Fibroblast of the conjunctiva (primary cell): Measurements from ENCODE around the gene MYOT.
"Not testable (repeated sequence)": the region's sequence is repeated elsewhere in the genome, so short reads cannot be mapped to it uniquely, and the experiment has no call there.

ENCODE experiments used
- DNase-seq: peaks from one replicate; pipeline ENCODE4 v3.0.0-alpha.2; 2010; ENCODE audit warnings: low read depth

MYOT gene

DNA sequence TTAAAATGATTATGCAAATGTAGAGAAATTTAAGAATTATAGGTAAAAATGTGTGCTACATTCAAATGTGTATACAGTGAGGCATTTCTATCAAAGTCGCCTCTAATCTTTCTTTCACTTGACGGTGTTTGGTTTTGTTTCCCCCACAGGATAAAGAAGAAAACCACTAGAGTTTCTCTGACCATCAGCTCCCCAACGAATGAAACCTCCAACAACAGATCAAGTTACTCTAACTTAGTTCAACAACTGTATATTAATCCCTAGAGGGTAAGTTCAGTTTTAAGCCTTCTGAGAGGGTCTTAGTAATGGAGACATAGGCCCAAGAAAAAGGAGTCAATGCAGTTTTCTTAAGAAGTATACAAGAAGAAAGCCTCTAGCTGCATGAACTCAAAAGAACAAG lies 11.5 kb upstream of the MYOT start:
- DNase-seq = no peak

DNA sequence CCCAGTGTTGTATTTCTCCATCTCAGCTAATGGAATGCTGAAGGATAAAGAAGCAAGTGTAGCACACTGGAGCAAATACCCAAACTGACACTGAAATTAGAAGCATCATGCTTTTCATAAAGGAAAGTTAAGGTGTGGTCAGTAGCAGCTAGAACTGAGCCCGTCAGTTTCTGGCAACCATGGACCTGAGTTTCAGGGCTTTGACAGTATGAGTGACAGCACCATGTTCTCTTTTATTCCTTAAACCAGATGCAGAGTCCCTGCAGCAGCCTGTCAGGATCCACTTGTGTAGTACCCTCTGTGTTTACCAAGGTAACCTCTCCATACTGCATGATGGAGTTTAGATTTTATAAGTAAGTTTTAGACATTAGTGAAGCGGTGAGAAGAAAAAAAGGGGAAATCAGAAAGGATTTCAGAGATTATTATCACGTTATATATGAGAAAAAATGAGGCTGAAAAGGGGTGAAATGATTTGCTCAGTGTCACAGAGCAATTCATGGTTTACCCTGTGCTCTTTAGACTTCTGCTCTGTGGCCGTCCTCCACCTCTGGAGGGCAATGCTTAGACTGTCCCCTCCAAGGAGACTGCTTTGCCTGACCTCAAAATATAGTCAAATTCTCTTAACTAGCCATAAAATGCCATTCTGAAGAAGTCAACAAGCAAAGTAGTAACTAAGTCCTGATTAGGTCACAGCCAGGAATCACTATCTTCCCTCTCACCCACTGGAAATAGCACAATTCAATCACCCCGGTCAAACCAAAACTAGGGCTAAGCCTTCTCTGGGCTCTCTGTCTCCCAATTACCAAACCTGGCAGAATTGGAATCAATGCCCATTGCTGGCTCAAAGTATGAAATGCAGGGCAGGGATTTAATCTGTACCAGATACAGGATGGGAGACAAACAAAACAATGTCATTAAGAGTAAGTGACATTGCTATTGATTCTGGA lies 10.5 kb upstream of the MYOT start:
- DNase-seq = no peak

DNA sequence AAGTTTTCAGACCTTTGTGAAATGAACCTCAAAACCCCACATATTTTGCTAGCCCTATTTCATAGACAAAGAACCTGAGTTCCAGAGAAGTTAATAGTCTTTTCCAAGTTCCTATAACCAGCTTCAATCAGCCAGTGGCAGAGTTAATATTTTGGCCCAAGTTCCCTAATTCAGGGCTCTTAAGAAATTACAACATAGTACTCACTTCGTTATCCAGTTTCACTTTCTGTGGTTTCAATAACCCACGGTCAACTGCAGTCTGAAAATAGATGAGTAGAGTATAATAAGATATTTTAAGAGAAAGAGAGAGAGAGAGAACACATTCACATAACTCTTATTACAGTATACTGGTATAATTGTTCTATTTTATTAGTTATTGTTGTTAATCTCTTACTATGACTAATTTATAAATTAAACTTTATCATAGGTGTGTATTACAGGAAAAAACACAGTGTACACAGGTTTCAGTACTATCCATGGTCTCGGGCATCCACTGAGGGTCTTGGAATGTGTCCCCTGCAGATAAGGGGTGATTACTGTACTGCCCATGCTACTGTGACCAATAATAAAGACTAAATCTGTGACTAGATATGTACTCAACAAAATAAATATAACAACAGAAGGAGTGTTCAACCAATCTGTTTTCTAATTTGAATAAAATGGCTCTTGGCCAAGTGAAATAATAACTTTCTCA lies 9.3 kb upstream of the MYOT start:
- no peak for DNase-seq

DNA sequence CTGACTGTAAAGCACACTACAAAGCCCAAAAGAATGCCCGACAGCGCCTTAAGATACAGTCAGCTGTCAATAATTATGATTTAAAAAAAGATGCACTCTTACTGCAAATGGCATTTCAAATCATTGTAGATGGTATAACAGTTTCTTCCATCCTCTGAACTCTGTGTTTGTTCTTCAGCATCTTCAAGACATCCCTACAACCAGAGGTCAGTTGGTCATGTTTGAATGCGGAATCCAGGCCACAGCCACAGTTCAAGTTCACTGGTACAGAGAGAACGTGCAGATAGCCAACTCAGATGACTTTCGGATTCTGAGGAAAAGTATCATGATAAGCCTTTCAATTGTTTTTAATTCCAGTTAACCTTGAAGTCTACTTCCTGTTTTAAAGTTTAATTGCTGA lies 8.7 kb upstream of the MYOT start:
- no peak for DNase-seq

DNA sequence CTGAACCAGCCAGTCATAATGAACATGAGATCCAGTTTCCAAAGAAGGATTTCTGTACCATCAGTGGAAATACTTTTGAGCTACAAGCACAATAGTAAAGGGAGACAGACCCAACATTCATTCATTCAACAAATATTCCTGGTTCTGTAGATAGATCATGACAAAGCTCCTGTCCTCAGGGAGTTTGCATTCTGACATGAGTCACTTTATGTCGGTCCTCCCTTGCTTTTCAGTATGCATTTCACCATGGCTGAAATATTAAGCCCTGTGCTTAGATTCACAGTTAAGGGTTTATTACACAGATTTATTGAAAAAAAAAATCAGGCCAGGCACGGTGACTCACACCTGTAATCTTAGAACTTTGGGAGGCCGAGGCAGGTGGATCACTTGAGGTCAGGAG lies 5.4 kb upstream of the MYOT start:
- no peak for DNase-seq

DNA sequence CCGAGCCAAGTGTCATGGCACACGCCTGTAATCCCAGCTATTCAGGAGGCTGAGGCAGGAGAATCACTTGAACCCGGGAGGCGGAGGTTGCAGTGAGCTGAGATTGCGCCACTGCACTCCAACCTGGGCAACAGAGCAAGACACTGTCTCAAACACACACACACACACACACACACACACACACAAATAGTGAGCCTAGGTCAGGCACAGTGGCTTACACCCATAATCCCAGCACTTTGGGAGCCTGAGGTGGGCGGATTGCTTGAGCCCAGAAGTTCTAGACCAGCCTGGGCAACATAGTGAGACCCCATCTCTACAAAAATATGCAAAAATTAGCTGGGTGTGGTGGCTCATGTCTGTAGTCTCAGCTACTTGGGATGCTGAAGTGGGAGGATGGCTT lies 4.0 kb upstream of the MYOT start:
- DNase-seq = not testable (repeated sequence)

DNA sequence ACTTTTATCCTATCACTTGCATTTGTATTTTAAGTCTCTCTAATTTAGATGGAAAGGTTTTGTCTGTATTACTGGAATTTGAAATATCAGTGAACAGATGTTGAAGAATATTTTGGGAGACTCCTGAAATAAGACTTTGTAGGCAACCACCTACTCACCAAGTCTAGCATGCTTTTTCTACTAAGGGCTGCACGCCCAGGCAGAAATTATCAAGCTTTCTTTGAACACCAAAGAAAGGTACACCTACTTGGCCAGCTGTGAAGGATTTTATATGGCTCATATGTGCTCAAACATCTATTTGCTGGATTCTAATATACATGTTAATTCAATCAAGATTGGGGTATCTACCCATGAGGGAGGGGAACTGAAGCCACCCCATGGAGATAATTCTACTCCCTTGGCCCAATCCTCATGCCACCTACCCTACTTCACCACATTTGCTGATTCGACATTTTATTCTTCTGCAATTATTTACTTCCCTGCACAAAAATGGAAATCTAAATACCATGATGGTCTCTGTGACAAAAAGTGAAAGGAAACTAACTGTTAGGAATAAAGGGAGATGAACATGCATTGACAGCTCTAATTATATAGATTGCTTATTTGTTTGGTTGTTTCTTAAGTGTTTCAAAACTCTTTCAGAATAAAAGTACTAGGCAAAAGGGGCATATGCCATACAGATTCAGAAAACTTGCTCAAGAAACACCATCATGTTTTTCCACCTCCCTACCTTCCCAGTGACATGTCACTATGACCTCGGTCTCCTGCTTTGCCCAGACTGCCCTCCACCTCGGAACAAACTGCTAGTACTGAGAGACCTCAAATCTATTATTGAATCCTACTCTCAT lies 895 bp upstream of the MYOT start:
- DNase-seq = no peak

DNA sequence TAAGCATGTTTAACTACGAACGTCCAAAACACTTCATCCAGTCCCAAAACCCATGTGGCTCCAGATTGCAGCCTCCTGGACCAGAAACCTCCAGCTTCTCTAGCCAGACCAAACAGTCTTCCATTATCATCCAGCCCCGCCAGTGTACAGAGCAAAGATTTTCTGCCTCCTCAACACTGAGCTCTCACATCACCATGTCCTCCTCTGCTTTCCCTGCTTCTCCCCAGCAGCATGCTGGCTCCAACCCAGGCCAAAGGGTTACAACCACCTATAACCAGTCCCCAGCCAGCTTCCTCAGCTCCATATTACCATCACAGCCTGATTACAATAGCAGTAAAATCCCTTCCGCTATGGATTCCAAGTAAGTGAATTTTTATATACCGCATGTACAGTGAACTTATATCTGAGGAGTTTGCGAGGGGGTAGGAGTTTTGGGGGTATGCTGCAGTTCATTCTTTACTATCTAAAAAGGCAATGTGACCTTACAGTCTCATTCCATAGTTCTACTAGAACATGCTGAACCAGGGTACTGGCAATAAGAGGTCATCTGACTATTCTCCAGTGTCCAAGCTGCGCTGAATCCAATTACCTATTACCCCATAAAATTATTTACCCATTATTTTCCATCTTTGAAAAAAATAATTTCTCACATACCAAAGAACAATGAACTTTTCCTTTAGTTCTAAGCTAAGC lies 3.1 kb downstream of the MYOT start:
- no peak for DNase-seq

DNA sequence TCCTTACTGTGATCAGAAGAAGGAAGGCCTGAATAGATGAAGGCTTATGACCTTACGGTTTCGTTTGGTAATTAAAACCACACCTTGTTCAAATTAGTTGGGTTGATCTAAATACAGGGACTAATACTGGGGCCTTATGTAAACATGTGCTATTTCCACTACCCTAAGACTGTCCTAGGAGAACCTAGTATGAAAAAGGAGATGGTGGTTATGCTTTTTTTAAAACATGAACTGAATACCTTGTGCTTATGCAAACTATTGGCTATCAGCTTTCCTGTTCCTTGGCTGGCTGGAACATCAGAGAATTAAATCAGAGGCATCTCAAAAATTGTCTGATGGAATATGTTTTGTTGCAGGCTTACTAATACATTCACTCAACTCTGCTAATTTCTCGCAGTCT lies 3.9 kb downstream of the MYOT start:
- DNase-seq = no peak

DNA sequence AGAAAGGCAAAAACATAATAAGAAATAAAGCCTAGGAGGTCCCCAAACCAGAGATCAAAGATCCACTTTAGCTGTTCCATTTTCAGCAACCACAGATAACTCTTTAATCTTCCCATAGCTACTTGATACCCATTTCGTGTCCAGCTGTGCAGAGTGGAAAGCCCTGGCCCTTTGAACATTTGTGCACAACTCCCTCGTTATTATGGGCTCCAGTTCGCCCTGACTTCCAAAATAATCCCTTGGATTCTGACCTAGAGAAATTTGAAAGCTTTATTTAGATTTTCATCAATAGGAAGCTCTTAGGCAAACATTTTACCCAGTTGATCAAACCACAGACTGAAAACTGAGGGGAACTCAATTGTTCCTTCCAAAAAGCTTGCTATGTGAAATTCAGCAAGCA lies 4.8 kb downstream of the MYOT start:
- DNase-seq = no peak

DNA sequence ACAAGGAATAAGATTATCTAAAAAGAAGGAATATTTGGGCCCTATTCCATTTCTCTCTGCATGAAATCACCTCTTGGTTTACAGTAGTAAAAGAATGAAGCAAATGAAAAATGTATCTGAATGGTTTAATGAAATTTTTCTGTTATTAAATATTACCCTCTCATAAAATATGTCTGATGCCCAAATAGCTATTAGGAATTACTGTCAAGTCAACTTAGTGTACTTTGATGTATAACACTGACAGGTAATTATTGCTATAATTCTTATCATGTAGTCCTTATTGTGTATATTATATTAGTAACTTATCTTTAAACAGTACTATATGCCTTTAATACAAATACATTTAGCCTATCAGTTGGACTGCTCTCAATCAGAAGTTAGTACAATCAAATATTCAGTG lies 8.4 kb downstream of the MYOT start:
- DNase-seq = no peak

DNA sequence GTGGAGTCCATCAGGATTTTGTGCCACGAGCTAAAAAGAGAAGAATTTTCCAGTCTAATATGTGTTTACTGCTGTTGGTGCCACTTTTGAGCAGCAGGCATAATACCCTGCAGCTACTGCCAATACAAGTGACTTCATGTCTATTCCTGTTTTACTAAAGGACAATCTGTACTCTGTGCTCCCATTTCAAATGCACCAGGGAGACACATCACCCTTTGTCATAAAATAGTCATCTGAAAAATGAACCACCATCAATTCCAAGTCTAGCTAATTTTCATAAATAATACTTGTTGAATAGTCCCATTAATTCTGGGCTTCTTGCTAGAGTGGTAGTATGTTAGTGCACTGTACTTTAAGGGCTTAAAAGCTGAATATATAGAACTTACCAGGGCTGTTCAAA lies 12.7 kb downstream of the MYOT start:
- DNase-seq = no peak

DNA sequence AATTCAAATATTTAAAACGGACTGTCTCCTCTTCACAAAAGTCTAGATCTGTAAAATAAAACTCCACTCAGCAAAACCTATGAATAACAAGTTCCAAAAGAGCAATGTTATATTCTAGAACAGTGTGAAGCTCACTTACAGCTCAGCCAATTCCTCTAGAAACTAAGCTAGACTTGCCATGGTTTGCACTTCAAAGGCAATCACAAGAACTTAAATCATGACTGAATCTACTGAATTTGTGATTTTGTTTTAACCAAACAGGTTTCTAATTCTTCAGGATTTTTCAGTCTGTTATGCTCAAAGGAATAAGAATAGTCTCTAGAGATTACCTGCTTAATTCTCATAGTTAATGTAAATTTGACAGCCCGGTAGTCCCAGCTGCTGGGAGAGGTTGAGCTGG lies 20.2 kb downstream of the MYOT start:
- DNase-seq = no peak

DNA sequence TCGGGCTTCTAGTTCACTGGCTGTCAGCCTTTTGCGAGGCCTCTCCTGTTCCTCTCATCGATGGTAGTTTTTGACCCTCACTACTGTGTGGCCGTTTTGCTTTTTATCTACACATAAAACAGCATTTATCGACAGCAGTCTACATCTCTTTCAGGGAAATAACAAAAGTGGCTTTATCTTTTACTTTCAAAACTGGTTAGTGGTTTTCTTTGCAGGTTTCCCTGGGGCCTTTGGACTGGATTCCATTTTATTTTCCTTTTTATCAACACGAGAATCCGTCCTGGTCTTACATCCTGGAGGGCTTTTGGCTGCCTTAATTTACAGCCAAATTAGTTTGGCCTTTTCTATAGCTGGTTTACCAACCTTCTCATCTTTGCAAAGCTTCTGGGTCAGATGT lies 20.8 kb downstream of the MYOT start:
- no peak for DNase-seq

DNA sequence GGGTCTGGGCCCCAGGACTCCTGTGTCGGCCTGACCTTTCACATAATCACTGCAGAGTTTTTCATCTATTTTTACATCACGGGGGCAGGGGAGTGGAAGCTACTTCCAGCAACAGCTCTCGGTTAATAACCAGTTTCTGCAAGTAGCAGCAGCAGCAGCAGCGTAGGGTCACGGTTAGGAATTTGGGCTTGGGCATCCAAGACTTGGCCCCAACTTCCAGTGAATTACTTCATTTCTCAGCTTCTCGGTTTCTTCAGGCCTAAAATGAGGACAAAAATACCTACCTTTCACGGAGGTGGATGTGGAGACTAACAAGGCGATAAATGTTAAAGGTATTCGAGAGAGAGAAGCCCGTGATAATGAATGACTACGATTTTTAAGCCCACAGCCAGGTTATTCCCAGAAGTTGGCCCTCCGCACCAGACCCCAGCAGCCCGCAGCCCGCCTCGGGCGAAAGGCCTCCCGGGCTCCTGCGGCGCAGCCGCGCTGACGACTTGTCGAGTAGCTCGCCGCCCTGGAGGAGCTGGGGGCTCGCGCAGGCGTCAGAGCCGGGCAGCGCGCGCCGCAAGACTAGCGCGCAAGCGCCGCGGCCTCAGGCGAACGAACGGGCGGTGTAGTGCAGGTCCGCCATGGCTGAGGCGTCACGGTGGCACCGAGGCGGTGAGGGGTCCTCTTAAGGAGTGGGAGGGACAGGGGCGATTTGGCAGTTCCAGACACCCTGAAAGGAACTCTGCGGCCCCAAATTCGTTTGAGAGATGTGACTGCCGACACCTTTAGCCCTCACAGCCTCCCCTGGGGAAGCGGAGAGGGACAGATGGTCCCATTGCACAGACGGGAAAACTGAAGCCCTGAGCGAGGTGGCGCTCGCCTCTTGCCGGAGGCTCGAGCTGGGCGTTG lies 21.5 kb downstream of the MYOT start, which contains the start of gene PKD2L2:
TSS of gene PKD2L2 (plus strand) at position 595 of the 897 bp plus-strand sequence. CDS start at position 630, 35 bp downstream.
- DNase-seq = peak; percentile 75

DNA sequence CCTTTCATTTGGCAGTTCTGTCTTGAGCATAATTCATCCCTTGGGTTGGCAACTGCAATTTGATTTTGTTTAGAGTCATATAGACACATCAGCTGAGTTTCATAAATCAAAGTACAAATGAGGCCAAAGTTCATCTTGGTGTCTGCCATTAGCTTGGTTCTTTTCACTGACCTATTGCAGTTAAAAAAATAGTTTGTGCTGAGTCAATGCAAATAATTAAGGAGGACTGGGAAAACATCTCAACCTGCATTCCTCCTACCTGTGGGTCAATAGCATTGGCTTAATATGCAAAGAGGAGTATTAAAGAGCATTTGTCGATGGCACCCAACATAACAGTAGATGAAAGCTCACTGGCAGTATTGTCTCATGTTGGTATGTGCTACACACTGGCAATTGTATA lies 23.2 kb downstream of the MYOT start:
- no peak for DNase-seq

DNA sequence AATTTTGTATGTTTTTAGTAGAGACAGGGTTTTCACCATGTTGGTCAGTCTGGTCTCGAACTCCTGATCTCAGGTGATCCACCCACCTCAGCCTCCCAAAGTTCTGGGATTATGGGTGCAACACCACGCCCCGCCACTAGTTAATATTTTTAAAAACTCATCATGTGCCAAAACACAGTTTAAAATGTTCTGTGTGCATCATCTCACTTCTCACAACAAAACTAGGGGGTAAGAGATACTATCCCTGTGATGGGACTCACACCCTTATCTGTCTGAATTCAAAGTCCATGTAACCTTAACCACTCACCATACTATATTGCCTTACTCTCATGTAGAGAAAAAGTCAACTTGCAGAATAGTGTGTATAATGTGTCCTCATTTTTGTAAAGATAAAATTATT lies 24.2 kb downstream of the MYOT start:
- no peak for DNase-seq

DNA sequence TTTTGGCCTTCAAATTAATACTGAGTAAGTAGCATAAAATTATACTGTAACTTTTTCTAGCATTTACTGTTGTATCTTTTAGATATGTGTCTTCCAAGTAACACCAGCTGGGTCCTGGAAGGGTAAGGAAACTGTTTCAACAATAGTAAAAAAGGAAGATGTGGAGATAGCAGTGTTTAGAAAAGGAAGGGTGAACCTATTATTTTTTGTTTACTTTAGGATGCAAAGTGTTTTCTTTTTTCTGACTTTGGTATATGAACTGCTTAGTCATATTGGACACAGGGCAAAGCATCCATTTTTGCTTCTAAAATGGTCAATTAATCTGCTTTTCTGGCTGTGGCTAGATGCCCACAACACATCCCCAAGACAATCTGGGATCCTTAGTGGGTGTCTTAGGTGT lies 26.9 kb downstream of the MYOT start:
- DNase-seq = no peak

DNA sequence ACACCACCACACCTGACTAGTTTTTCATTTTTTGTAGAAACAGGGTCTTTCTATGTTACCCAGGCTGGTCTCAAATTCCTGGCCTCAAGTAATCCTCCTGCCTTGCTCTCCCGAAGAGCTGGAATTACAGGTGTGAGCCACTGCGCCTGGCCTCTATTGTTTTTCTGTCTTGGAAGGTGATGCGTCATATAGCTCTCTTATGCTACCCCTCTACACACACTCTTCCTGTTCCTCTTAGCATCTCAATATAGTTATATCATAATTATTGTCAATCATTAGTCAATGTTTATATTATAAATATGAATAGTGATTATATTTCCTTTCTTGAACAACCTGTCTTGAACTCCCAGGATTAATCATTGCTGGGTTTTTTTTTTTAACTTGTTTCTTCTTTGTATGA lies 28.9 kb downstream of the MYOT start:
- no peak for DNase-seq

DNA sequence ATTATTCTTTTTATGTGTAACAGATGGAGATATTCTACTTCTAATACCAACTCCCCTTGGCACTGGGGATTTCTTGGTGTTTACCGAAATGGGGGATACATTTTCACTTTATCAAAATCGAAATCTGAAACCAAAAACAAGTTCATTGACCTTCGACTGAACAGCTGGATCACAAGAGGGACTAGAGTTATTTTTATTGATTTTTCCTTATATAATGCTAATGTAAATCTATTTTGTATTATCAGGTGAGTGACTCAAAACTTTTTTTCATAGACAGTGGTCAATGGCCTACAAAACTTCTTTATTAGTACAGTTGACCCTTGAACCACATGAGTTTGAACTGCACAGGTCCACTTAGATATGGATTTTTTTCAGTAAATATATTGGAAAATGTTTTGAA lies 31.8 kb downstream of the MYOT start:
- no peak for DNase-seq
